NB4 (cell line): ENCODE measurements around the gene FPR2.

Source experiments
- DNase-seq: peaks from one replicate; pipeline ENCODE4 v3.0.0; 2010; ENCODE audit warnings: low read depth
- H3K4me3 ChIP-seq: one replicate; pipeline ENCODE4 v1.5.1; 2011; ENCODE audit warnings: mild to moderate bottlenecking, low read depth, low read length, moderate library complexity
- MAX ChIP-seq: IDR thresholded peaks from 2 replicates; pipeline ENCODE4 v1.6.1; 2011; ENCODE audit warnings: low read depth, low read length
- MYC ChIP-seq: IDR thresholded peaks from 2 replicates; pipeline ENCODE4 v1.6.1; 2011; ENCODE audit warnings: low read depth, low read length
- POLR2A ChIP-seq: IDR thresholded peaks from 2 replicates; pipeline ENCODE4 v1.6.1; 2011; ENCODE audit warnings: mild to moderate bottlenecking; ENCODE audit not compliant: insufficient read length; ENCODE audit errors: extremely low read depth
- TF ChIP-seq, protein P1 (sequence below): IDR thresholded peaks from one replicate; pipeline ENCODE4 v1.5.1; 2012; ENCODE audit warnings: low read depth, low read length

The FPR2 gene

GRCh38 chr19:51754109-51754508 is 6.9 kb upstream of the FPR2 start:
- TF ChIP-seq MYC (no peak), POLR2A (no peak), MAX (no peak)
- TF ChIP-seq, protein P1, sequence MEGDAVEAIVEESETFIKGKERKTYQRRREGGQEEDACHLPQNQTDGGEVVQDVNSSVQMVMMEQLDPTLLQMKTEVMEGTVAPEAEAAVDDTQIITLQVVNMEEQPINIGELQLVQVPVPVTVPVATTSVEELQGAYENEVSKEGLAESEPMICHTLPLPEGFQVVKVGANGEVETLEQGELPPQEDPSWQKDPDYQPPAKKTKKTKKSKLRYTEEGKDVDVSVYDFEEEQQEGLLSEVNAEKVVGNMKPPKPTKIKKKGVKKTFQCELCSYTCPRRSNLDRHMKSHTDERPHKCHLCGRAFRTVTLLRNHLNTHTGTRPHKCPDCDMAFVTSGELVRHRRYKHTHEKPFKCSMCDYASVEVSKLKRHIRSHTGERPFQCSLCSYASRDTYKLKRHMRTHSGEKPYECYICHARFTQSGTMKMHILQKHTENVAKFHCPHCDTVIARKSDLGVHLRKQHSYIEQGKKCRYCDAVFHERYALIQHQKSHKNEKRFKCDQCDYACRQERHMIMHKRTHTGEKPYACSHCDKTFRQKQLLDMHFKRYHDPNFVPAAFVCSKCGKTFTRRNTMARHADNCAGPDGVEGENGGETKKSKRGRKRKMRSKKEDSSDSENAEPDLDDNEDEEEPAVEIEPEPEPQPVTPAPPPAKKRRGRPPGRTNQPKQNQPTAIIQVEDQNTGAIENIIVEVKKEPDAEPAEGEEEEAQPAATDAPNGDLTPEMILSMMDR, result no peak
- no peak overlapping the region for H3K4me3 ChIP-seq
- DNase-seq, result no peak

DNA sequence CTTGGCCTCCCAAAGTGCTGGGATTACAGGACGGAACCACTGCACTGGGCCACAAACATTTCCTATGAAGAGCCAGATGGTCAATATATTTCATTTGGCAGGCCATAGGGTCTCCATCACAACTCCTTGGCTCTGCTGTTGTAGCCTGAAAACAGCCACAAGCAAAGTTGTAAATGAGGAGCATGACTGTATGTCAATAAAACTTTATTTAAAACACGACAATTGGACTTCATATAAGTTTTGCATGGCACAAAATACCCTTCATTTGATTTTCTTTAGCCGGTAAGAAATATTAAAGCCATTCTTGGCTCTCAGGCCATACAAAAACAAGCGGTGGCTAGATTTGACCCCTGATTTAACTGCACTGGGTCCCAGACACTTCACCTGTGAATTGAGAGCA is 6.2 kb upstream of the FPR2 start:
- DNase-seq, result no peak
- TF ChIP-seq MYC, result no peak
- TF ChIP-seq POLR2A, result no peak
- TF ChIP-seq, protein P1, result no peak
- no peak for TF ChIP-seq MAX
- no peak overlapping the region for H3K4me3 ChIP-seq

- DNase-seq, result no peak
- TF ChIP-seq MYC (no peak), POLR2A (no peak), MAX (no peak)
- TF ChIP-seq, protein P1, result no peak
- no peak overlapping the region for H3K4me3 ChIP-seq
Observed at GRCh38 chr19:51755571-51755970, 5.4 kb upstream of the FPR2 start.

- H3K4me3 ChIP-seq, result no peak overlapping the region
- no peak for DNase-seq
- TF ChIP-seq, protein P1, result no peak
- no peak for TF ChIP-seq MYC
- no peak for TF ChIP-seq POLR2A
- no peak for TF ChIP-seq MAX
Observed at GRCh38 chr19:51761696-51762095, 716 bp downstream of the FPR2 start.

DNA sequence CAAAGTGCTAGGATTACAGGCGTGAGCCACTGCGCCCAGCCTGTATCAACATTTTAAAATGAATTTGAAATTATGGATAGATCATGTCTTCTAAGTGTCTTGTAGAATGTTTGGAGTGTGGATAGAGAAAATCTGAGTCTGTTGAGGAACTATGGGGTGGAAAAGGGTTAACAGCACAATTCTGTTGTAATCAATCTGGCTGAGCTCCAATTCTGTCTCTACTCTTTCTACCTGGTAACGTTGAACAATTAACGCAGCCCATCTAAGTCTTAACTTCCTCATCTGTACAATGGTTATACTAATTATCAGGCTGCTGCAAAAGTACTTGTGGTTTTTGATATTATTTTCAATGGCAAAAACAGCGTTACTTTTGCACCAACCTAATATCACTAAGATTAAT is 4.1 kb downstream of the FPR2 start:
- H3K4me3 ChIP-seq, result no peak overlapping the region
- no peak for DNase-seq
- TF ChIP-seq MAX (no peak), MYC (no peak), POLR2A (no peak)
- TF ChIP-seq, protein P1, result no peak

- no peak for TF ChIP-seq POLR2A
- TF ChIP-seq MYC, result no peak
- TF ChIP-seq, protein P1, result no peak
- no peak for DNase-seq
Observed at GRCh38 chr19:51766461-51766860, 5.5 kb downstream of the FPR2 start.

More at GRCh38 chr19:51766461-51766860, 5.5 kb downstream of the FPR2 start:
- no peak overlapping the region for H3K4me3 ChIP-seq
